Stimulated activated CD8-positive, alpha-beta memory T cell treated with anti-CD3 and anti-CD28 coated beads, Interleukin-7, amount 100 ng/mL, for 48 hours (primary cell): ENCODE data around the gene CHRM1.
A peak's percentile ranks its signal among the peaks of the same experiment; 100 is the strongest.
"Not testable (repeated sequence)": the region's sequence is repeated elsewhere in the genome, so short reads cannot be mapped to it uniquely, and the experiment has no call there.

ENCODE experiments used
- DNase-seq, 2 donors: peaks; one replicate each; pipeline ENCODE4 v3.0.0-alpha.2; 2020; ENCODE audit warnings: low read depth in 1 of 2; ENCODE audit errors: extremely low read depth in 1 of 2

CHRM1 gene

GRCh38 chr11:62880231-62880802 lies 40.8 kb downstream of the CHRM1 start:
- DNase-seq, result peak; percentile 29 to 46

- no peak for DNase-seq
Measured at GRCh38 chr11:62879235-62879978, 41.8 kb downstream of the CHRM1 start.

- no peak for DNase-seq
Measured at GRCh38 chr11:62876712-62877111, 44.5 kb downstream of the CHRM1 start.

- DNase-seq, result no peak
Measured at GRCh38 chr11:62875698-62876478, 45.3 kb downstream of the CHRM1 start.

GRCh38 chr11:62874851-62875250 lies 46.3 kb downstream of the CHRM1 start:
- no peak for DNase-seq

- no peak for DNase-seq
Measured at GRCh38 chr11:62865635-62866034, 55.5 kb downstream of the CHRM1 start.

- DNase-seq, result no peak
Measured at GRCh38 chr11:62863687-62864335, 57.4 kb downstream of the CHRM1 start.

- DNase-seq, result not testable (repeated sequence)
Measured at GRCh38 chr11:62861564-62862192, 59.5 kb downstream of the CHRM1 start.

GRCh38 chr11:62860835-62861563 lies 60.2 kb downstream of the CHRM1 start:
- no peak for DNase-seq

- DNase-seq, result not testable (repeated sequence)
Measured at GRCh38 chr11:62859281-62859703, 61.9 kb downstream of the CHRM1 start.
